Naive thymus-derived CD4-positive, alpha-beta T cell (primary cell): ENCODE data around the gene EDC4. TPM values are rescaled to one million over a fixed set of nuclear protein-coding genes. Genes with fewer than 3 reads are reported as not detected.

Experiments
- ATAC-seq: fragments of 150-1000 bp; cut with Tn5 transposase; 2 replicates; pipeline ENCODE4 v1.10.0; 2021; ENCODE audit warnings: mild to moderate bottlenecking, moderate library complexity
- CTCF ChIA-PET: fragments of 350-600 bp; sonication (Branson Sonifier 250); formaldehyde crosslinking; loops from one replicate; lab custom pipeline; 2021; ENCODE audit warnings: antibody characterized with exemption; lab: Charles Lee
- POLR2A ChIA-PET: fragments of 350-600 bp; sonication (Branson Sonifier 250); formaldehyde crosslinking; loops from one replicate; lab custom pipeline; 2021; ENCODE audit warnings: antibody characterized with exemption, inconsistent platforms; lab: Charles Lee
- DNase-seq, 9 donors: peaks; one replicate each; pipeline versions ENCODE4 v3.0.0 to v3.0.0-alpha.2; 2020 to 2022; ENCODE audit warnings: mixed read lengths in 1 of 9
- H3K27ac ChIP-seq: one replicate; pipeline ENCODE4 v1.7.0; 2013; ENCODE audit warnings: mild to moderate bottlenecking, low read depth, low read length, moderate library complexity
- H3K27me3 ChIP-seq, 2 donors: one replicate each; pipeline ENCODE4 v1.7.0; 2013; ENCODE audit warnings: low read length in 2 of 2, mild to moderate bottlenecking in 2 of 2, moderate library complexity in 2 of 2; ENCODE audit not compliant: control insufficient read depth in 2 of 2, insufficient read depth in 2 of 2
- H3K36me3 ChIP-seq, 3 experiments: 1 replicate in 2 of 3; 2 replicates in 1 of 3; pipeline ENCODE4 v1.7.0; 2013; ENCODE audit warnings: low read length in 3 of 3, mild to moderate bottlenecking in 3 of 3, moderate library complexity in 1 of 3; ENCODE audit not compliant: insufficient read depth in 3 of 3, control insufficient read depth in 2 of 3
- H3K4me1 ChIP-seq, 2 donors: one replicate each; pipeline ENCODE4 v1.7.0; 2013; ENCODE audit warnings: low read length in 2 of 2, mild to moderate bottlenecking in 2 of 2, moderate library complexity in 1 of 2; ENCODE audit not compliant: control insufficient read depth in 2 of 2, insufficient read depth in 2 of 2
- H3K4me3 ChIP-seq: 2 replicates; pipeline ENCODE4 v1.7.0; 2013; ENCODE audit warnings: mild to moderate bottlenecking, low read length
- H3K9me3 ChIP-seq, 3 experiments: 1 replicate in 2 of 3; 2 replicates in 1 of 3; pipeline ENCODE4 v1.7.0; 2013; ENCODE audit warnings: low read length in 3 of 3; ENCODE audit not compliant: control insufficient read depth in 2 of 3
- H3K27ac Mint-ChIP-seq, 9 donors: one replicate each; pipeline ENCODE4 v1.8.0; 2020 to 2022; ENCODE audit warnings: mixed read lengths in 9 of 9, mild to moderate bottlenecking in 8 of 9, moderate library complexity in 5 of 9, inconsistent platforms in 2 of 9
- H3K27me3 Mint-ChIP-seq, 5 donors: one replicate each; pipeline ENCODE4 v1.8.0; 2021 to 2022; ENCODE audit warnings: mixed read lengths in 5 of 5, mild to moderate bottlenecking in 1 of 5
- H3K36me3 Mint-ChIP-seq, 5 donors: one replicate each; pipeline ENCODE4 v1.8.0; 2020 to 2022; ENCODE audit warnings: mixed read lengths in 5 of 5, mild to moderate bottlenecking in 3 of 5, inconsistent platforms in 1 of 5
- H3K4me1 Mint-ChIP-seq, 7 donors: one replicate each; pipeline ENCODE4 v1.8.0; 2020 to 2022; ENCODE audit warnings: mixed read lengths in 7 of 7, mild to moderate bottlenecking in 3 of 7, inconsistent platforms in 1 of 7
- H3K4me3 Mint-ChIP-seq, 10 donors: one replicate each; pipeline ENCODE4 v1.8.0; 2020 to 2022; ENCODE audit warnings: mild to moderate bottlenecking in 10 of 10, mixed read lengths in 10 of 10, moderate library complexity in 6 of 10, inconsistent platforms in 2 of 10
- H3K9me3 Mint-ChIP-seq, 11 donors: one replicate each; pipeline ENCODE4 v1.8.0; 2020 to 2022; ENCODE audit warnings: mixed read lengths in 11 of 11, mild to moderate bottlenecking in 4 of 11, inconsistent platforms in 1 of 11, moderate library complexity in 1 of 11
- intact Hi-C, 2 donors: fragments of 100-400 bp; cut with micrococcal nuclease; formaldehyde crosslinking; loops; one replicate each; pipeline ENCODE4 v1.15.1; 2023
- polyA plus RNA-seq, 2 donors: library from polyadenylated mRNA; unstranded; fragments of 300-500 nt; fragmentation: Illumina TruSeq; gene quantifications; one replicate each; pipeline ENCODE4 v1.2.3, GENCODE V29; 2021
- total RNA-seq, 6 experiments: library from RNA in 5 of 6; stranded (reverse) in 5 of 6; gene quantifications; 1 replicate in 5 of 6; 2 replicates in 1 of 6; pipeline ENCODE4 v1.2.3 and lab custom pipeline; 2021 to 2026

EDC4 gene
- total and polyA plus RNA-seq, 7 experiments from 2014 or later: 34.8 to 166 (median 122) TPM

DNA sequence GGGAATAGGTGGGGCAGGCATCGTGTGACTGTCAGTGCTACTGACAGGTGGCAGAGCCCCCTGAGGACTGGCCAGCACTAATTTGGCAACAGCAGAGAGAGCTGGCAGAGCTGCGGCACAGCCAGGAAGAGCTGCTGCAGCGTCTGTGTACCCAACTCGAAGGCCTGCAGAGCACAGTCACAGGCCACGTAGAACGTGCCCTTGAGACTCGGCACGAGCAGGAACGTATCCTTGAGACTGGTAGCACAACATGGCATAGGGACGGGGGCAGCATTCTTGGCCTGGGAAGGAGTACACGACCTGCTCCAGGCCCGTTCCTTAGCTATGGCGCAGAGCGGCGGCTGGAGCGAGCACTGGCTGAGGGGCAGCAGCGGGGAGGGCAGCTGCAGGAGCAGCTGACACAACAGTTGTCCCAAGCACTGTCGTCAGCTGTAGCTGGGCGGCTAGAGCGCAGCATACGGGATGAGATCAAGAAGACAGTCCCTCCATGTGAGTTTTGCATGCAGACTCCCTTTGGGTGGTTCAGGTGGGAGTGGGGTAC is 8.8 kb downstream of the EDC4 start:
- no peak overlapping the region for H3K4me3 ChIP-seq
- ATAC-seq: no peak
- intact Hi-C loops: no loop called here
- CTCF ChIA-PET: interaction anchor here (0.7 to 3.6 kb wide), 8 partner anchors 9 to 182 kb away, joined by 3 to 19 read pairs (median 3); partner anchors contain the start of gene EDC4
- no peaks in the 10 kb centered on the region for H3K27me3 Mint-ChIP-seq
- H3K36me3 ChIP-seq: peaks cover 22 to 98% (median 57%) of the 10 kb centered on the region in 3 experiments
- no peaks in the 10 kb centered on the region for H3K4me1 ChIP-seq
- H3K27ac ChIP-seq: no peak overlapping the region
- no peak overlapping the region for H3K4me3 Mint-ChIP-seq
- peaks cover 0 to 6% (median 0%) of the 10 kb centered on the region in 7 donors for H3K4me1 Mint-ChIP-seq
- no peak overlapping the region for H3K27ac Mint-ChIP-seq
- H3K36me3 Mint-ChIP-seq: peaks cover 0 to 61% (median 8%) of the 10 kb centered on the region in 5 donors
- no peaks in the 10 kb centered on the region for H3K27me3 ChIP-seq
- H3K9me3 Mint-ChIP-seq: peaks cover 0 to 2% (median 0%) of the 10 kb centered on the region in 11 donors
- POLR2A ChIA-PET: interaction anchor here (0.6 to 1.7 kb wide), 4 partner anchors 8 to 30 kb away, joined by 3 to 7 read pairs (median 5); partner anchors contain the start of gene PSKH1
- no peaks in the 10 kb centered on the region for H3K9me3 ChIP-seq
- DNase-seq: no peak

GRCh38 chr16:67882374-67883145 is 9.7 kb downstream of the EDC4 start:
- H3K36me3 ChIP-seq: peaks cover 15 to 95% (median 50%) of the 10 kb centered on the region in 3 experiments
- no peak overlapping the region for H3K27ac ChIP-seq
- intact Hi-C loops: loop anchor here (1.0 kb wide), 6 partner anchors 46 to 361 kb away; no protein-coding TSS in a partner anchor
- Mint-ChIP-seq H3K4me3 (no peak overlapping the region), H3K36me3 (peaks cover 0 to 54% (median 8%) of the 10 kb centered on the region in 5 donors), H3K27ac (no peak overlapping the region), H3K9me3 (peaks cover 0 to 2% (median 0%) of the 10 kb centered on the region in 11 donors), H3K27me3 (no peaks in the 10 kb centered on the region), H3K4me1 (peaks cover 0 to 6% (median 0%) of the 10 kb centered on the region in 7 donors)
- DNase-seq (no peak), ATAC-seq (no peak)
- ChIA-PET POLR2A (interaction anchor here (0.9 to 1.8 kb wide), 4 partner anchors 9 to 159 kb away, joined by 3 to 7 read pairs (median 6); partner anchors contain the start of gene PSKH1), CTCF (interaction anchor here (0.6 to 3.6 kb wide), 18 partner anchors 9 to 346 kb away, joined by 3 to 19 read pairs (median 6); no protein-coding TSS in a partner anchor)
- no peaks in the 10 kb centered on the region for H3K9me3 ChIP-seq
- no peak overlapping the region for H3K4me3 ChIP-seq
- H3K27me3 ChIP-seq: no peaks in the 10 kb centered on the region
- no peaks in the 10 kb centered on the region for H3K4me1 ChIP-seq

GRCh38 chr16:67883146-67883871 is 10.5 kb downstream of the EDC4 start:
- Mint-ChIP-seq H3K4me1 (peaks cover 0 to 6% (median 0%) of the 10 kb centered on the region in 7 donors), H3K36me3 (peaks cover 0 to 47% (median 8%) of the 10 kb centered on the region in 5 donors), H3K9me3 (peaks cover 0 to 2% (median 0%) of the 10 kb centered on the region in 11 donors), H3K4me3 (no peak overlapping the region), H3K27me3 (no peaks in the 10 kb centered on the region), H3K27ac (peak overlapping the region in 5 of 9 donors; percentile 19 to 59 (median 42))
- intact Hi-C loops: loop anchor here (1.0 kb wide), 6 partner anchors 45 to 362 kb away; no protein-coding TSS in a partner anchor
- ATAC-seq (peak; percentile 3), DNase-seq (no peak)
- no peaks in the 10 kb centered on the region for H3K27me3 ChIP-seq
- H3K4me3 ChIP-seq: no peak overlapping the region
- no peaks in the 10 kb centered on the region for H3K4me1 ChIP-seq
- H3K36me3 ChIP-seq: peaks cover 8 to 88% (median 43%) of the 10 kb centered on the region in 3 experiments
- CTCF ChIA-PET: interaction anchor here (0.5 to 3.6 kb wide), 21 partner anchors 9 to 345 kb away, joined by 3 to 19 read pairs (median 6); partner anchors contain the start of gene PSKH1
- H3K9me3 ChIP-seq: no peaks in the 10 kb centered on the region
- POLR2A ChIA-PET: interaction anchor here (0.6 to 1.8 kb wide), 7 partner anchors 9 to 322 kb away, joined by 3 to 7 read pairs (median 4); partner anchors contain the start of gene PSKH1
- no peak overlapping the region for H3K27ac ChIP-seq

- peak; percentile 62 to 83 (median 74) for DNase-seq
- ATAC-seq: peak; percentile 84
- Histone ChIP-seq H3K4me1 (no peaks in the 10 kb centered on the region), H3K36me3 (peaks cover 3 to 82% (median 37%) of the 10 kb centered on the region in 3 experiments), H3K4me3 (no peak overlapping the region), H3K27me3 (no peaks in the 10 kb centered on the region), H3K9me3 (no peaks in the 10 kb centered on the region), H3K27ac (no peak overlapping the region)
- H3K9me3 Mint-ChIP-seq: peaks cover 0 to 2% (median 0%) of the 10 kb centered on the region in 11 donors
- H3K36me3 Mint-ChIP-seq: peaks cover 0 to 42% (median 8%) of the 10 kb centered on the region in 5 donors
- H3K4me3 Mint-ChIP-seq: no peak overlapping the region
- H3K4me1 Mint-ChIP-seq: peaks cover 0 to 6% (median 0%) of the 10 kb centered on the region in 7 donors
- ChIA-PET POLR2A (interaction anchor here (0.6 to 1.8 kb wide), 5 partner anchors 14 to 323 kb away, joined by 3 to 5 read pairs (median 4); no protein-coding TSS in a partner anchor), CTCF (interaction anchor here (0.5 to 3.6 kb wide), 23 partner anchors 9 to 611 kb away, joined by 3 to 19 read pairs (median 5); partner anchors contain the start of gene PSKH1)
- intact Hi-C loops: loop anchor here (1.0 kb wide), 6 partner anchors 44 to 363 kb away; no protein-coding TSS in a partner anchor
- H3K27me3 Mint-ChIP-seq: no peaks in the 10 kb centered on the region
- H3K27ac Mint-ChIP-seq: peak overlapping the region in 4 of 9 donors; percentile 19 to 42 (median 36)
Measured at GRCh38 chr16:67883872-67884261, 11.0 kb downstream of the EDC4 start.

DNA sequence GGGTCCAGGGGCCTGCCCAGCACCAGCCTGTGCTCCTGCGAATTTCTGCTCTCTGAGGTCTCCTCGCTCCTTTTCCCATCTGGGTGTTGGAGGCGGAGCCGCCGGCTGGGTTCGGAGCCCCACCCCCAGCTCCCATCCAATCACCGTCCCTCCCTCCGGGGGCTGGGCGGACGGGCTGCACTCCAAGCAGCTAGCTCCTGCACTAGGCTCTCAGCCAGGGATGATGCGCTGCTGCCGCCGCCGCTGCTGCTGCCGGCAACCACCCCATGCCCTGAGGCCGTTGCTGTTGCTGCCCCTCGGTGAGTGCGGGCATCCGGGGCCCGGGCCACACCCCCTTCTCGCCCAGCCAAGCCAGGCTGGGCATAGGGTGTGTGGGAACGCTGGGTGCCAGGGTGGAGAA is 11.8 kb downstream of the EDC4 start, which contains the start of gene NRN1L:
Gene NRN1L (plus strand): TSS at position 202 of the 400 bp plus-strand sequence. CDS start 19 bp downstream, at position 221.
- Histone ChIP-seq H3K36me3 (peaks cover 0 to 74% (median 34%) of the 10 kb centered on the region in 3 experiments), H3K27ac (no peak within 1 kb of the TSS), H3K27me3 (no peaks in the 10 kb centered on the region), H3K9me3 (no peaks in the 10 kb centered on the region), H3K4me3 (no peak within 1 kb of the TSS), H3K4me1 (no peaks in the 10 kb centered on the region)
- DNase-seq (no peak), ATAC-seq (no peak)
- H3K4me1 Mint-ChIP-seq: peaks cover 0 to 6% (median 0%) of the 10 kb centered on the region in 7 donors
- H3K4me3 Mint-ChIP-seq: no peak within 1 kb of the TSS
- peaks cover 0 to 34% (median 8%) of the 10 kb centered on the region in 5 donors for H3K36me3 Mint-ChIP-seq
- H3K27ac Mint-ChIP-seq: peak within 1 kb of the TSS in 5 of 9 donors; percentile 32 to 57 (median 41)
- ChIA-PET POLR2A (interaction anchor here (0.5 to 1.8 kb wide), 4 partner anchors 51 to 163 kb away, joined by 3 to 5 read pairs (median 4); no protein-coding TSS in a partner anchor), CTCF (interaction anchor here (0.7 to 3.6 kb wide), 20 partner anchors 12 to 364 kb away, joined by 3 to 19 read pairs (median 6); no protein-coding TSS in a partner anchor)
- H3K9me3 Mint-ChIP-seq: peaks cover 0 to 2% (median 0%) of the 10 kb centered on the region in 11 donors
- no peaks in the 10 kb centered on the region for H3K27me3 Mint-ChIP-seq
- intact Hi-C loops: no loop called here
